ENCODE results near the gene EPC1.
"Not testable (repeated sequence)": the region's sequence is repeated elsewhere in the genome, so short reads cannot be mapped to it uniquely, and the experiment has no call there.

EPC1 gene, protein sequence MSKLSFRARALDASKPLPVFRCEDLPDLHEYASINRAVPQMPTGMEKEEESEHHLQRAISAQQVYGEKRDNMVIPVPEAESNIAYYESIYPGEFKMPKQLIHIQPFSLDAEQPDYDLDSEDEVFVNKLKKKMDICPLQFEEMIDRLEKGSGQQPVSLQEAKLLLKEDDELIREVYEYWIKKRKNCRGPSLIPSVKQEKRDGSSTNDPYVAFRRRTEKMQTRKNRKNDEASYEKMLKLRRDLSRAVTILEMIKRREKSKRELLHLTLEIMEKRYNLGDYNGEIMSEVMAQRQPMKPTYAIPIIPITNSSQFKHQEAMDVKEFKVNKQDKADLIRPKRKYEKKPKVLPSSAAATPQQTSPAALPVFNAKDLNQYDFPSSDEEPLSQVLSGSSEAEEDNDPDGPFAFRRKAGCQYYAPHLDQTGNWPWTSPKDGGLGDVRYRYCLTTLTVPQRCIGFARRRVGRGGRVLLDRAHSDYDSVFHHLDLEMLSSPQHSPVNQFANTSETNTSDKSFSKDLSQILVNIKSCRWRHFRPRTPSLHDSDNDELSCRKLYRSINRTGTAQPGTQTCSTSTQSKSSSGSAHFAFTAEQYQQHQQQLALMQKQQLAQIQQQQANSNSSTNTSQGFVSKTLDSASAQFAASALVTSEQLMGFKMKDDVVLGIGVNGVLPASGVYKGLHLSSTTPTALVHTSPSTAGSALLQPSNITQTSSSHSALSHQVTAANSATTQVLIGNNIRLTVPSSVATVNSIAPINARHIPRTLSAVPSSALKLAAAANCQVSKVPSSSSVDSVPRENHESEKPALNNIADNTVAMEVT

DNA sequence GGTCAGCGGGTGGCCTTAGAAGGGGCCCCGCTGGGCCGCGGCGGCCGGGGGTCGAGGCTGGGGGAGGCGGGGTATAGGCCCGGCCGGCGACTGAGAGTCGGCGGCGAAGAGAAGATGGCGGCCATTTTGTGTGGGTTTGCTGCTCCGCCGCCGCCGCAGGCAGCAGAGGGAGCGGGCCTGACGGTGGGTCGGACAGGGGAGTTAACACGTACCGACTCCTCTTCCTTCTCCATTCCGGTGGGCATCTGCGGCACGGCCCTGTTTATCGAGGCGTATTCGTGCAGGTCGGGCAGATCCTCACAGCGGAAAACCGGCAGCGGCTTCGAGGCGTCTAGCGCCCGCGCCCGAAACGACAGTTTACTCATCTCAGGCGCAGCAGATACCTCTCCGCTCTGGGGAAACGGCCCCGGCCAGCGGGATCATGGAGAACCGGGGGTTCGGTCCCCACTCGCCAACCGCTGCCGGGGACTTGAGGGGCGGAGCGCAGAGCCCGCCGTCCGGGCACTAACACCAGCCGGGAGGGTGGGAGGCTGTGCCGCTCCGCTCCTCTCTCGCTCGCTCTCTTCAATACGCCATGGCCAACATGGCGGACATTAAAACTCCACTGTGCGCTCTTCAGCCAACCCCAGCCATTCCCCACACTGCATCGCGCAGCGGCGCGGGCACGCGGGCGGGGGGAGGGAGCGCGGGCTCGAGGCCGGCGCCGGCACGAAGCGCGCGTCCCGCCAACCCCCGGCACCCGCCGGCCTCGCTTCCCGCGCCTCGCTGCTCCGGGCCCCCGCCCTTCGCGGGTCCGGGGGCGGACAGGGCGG lies at the start of gene EPC1:
Gene EPC1, minus strand, starts transcription at position 608 of the 812 bp plus-strand sequence. Its CDS starts 243 bp downstream, at position 365.
- peak; percentile 75 to 77 for ATAC-seq

DNA sequence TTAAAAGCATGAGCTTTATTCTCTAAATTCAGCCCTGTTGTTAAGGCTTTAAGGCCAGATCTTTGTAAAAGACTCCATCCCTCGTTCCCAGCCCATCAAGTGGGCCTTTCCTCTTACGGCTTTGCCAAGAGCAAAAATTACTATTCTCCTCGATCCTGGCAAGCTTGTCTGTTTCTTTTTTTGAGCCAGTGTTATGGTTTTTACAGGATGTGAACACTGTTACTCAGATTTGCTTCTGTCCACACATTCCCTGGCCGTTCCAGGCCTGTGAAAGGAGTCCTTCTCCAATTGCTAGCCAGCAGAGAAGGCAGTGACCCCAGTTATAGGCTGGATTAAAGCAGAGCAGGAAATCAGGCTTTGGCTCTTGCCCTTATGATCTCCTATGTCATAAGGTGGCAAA lies 47.0 kb upstream of the EPC1 start:
- ATAC-seq, result no peak

GRCh38 chr10:32392284-32392683 lies 45.3 kb upstream of the EPC1 start:
- ATAC-seq, result not testable (repeated sequence)

DNA sequence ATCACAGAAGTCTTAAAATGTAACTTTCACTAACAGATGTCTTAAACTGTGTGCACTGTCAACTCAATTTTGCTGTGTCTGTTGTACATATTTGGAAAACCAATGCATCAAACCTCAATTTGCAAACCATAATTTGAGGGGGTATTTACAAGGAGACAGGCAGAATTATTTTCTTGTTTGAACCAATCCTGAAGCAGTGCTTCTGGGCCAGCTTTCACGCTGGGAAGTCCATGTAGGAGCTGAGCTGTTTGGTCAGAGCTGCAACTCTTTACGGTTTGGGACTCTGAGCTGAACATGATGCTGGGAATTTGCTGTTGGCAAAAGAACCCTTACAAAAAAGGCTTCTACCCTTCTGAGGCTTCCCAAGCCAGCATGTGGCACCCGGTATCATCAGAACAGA lies 43.2 kb upstream of the EPC1 start:
- ATAC-seq, result no peak

DNA sequence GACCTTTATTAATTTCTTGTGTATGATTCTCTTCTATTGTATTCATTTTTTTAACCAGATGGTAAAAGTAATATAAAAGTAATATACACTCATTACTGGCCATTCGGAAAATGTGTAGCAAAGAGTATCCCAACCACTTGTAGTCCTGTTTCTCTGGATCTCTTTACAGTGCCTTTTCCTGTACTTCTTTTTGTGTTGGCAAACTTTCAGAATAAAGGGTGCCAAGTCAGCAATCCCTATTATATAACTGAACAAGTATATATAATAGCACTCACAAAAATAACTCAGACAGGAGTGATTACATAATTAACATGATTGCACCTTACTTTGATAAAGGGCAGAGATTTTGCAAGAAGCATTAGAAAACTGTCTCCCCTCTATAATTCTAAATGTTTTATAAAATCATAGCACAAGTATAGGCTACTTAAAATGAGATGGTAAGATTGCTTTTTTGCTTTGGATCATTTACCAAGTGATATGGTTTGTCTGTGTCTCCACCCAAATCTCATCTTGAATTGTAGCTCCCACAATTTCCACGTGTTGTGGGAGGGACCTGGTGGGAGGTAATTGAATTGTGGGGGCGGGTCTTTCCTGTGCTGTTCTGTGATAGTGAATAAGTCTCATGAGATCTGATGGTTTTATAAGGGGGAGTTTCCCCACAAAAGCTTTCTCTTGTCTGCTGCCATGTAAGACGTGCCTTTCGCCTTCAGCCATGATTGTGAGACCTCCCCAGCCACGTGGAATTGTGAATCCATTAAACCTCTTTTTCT lies 41.5 kb upstream of the EPC1 start:
- ATAC-seq, result no peak

DNA sequence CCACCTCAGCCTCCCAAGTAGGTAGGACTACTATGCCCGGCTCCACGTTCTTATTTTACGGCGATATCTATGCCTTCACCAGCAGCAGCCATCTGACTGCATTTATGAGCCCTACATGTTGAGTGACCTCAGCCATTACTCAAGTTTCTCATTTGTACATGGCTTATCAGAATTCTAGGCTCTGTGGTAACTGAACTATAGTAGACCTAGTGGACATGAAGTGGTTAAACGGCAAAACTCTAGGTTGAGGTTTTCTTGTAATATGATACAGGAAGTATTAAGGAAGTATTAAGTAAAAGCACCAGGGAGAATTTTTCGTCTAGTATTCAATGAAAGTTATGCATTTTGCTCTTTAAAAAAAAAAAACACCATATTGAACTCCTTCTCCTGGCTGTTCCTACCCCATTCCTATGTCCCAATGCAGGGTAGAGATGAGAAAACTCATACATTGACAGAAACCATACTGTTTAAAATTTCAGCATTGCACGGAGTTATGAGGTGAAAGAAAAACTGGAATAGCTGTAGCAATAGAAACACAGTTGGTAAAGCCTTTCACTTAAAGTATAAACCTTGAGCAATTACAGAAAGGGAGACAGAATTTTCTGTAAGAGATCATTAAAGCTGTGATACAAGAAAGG lies 39.8 kb upstream of the EPC1 start:
- no peak for ATAC-seq

- no peak for ATAC-seq
Measured at GRCh38 chr10:32384171-32384570, 37.2 kb upstream of the EPC1 start.

DNA sequence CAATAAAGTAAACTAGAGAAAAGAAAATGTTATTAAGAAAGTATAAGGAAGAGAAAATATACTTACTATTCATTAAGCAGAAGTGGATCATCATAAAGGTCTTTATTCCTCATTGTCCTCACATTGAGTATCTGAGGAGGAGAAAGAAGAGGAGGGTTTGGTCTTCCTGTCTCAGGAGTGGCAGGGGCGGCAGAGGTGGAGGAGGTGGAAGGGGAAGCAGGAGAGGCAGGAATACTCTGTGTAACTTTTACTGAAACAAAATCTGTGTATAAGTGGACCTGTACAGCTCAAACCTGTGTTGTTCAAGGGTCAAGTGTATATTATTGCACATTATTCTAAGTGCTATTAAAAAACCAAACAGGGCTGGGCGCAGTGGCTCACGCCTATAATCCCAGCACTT lies 34.2 kb upstream of the EPC1 start:
- ATAC-seq, result no peak

GRCh38 chr10:32379950-32380551 lies 33.1 kb upstream of the EPC1 start:
- no peak for ATAC-seq

GRCh38 chr10:32379318-32379949 lies 32.5 kb upstream of the EPC1 start:
- peak in 1 of 2 donors; percentile 15 for ATAC-seq

GRCh38 chr10:32378363-32379317 lies 31.7 kb upstream of the EPC1 start:
- ATAC-seq, result peak; percentile 96 to 97

GRCh38 chr10:32377458-32378259 lies 30.7 kb upstream of the EPC1 start:
- no peak for ATAC-seq

GRCh38 chr10:32376771-32377170 lies 29.8 kb upstream of the EPC1 start:
- no peak for ATAC-seq

DNA sequence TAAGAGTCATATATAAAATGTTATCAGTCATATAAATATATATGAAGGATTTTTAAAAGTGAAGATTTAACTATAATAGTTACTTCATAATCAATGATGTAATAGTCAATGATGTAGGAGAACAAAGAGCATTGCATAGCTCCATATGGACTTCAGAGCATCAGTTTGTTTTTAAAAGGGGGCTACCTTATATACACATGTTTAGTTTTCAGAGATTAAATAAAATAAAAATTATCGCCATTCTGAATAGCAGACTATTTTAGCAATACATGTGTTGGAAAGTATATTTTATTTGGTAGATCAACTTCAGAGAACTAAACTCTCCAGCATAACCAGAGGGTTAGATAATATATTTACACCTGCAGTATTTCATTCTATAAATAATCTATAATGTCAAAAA lies 29.1 kb upstream of the EPC1 start:
- no peak for ATAC-seq

DNA sequence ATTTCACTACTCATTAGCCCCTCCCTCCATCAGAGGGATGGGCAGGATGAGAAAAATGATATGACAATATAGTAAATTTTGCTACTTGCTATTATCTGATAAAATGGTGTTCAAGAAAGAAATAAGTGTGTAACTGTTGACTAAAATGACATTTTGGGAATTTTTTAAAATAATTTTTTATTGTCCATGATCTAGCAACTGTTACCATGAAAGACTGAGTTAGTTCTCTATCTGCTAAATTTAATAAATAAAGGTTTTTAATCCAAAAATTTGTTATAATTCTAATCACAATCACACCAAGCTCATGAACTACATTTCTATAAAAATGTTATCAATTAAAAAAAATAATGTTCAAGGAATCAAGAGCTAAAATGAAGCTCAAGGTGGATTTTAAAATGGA lies 28.7 kb upstream of the EPC1 start:
- no peak for ATAC-seq

GRCh38 chr10:32374605-32375004 lies 27.6 kb upstream of the EPC1 start:
- no peak for ATAC-seq

- ATAC-seq, result no peak
Measured at GRCh38 chr10:32373496-32373895, 26.5 kb upstream of the EPC1 start.

DNA sequence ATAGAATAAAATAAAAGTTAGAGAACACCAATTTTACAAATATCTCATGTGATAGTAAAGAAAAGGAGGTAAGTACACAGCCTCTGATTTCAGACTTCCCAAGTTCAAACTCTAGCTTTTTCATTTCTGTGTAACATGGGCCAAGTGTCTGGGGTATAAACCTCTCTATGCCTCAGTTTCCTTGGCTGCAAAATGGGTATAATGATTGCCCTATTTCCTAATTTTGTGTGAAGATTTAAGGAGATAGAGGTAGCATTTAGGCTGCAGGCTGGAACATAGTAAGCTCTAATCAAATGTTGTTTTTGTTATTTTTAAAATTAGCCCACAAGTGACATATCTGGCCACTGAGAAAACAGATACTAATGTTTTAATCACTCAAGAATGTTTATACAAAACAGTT lies 26.1 kb upstream of the EPC1 start:
- ATAC-seq, result no peak

All from activated CD4-positive, CD25-positive, alpha-beta regulatory T cell treated with anti-CD3 and anti-CD28 coated beads, Interleukin-2, amount 50 U/mL, for 24 hours (primary cell).